Measurements from ENCODE around the gene CIBAR2.
A peak's percentile ranks its signal among the peaks of the same experiment; 100 is the strongest.

CIBAR2 gene

GRCh38 chr16:85103114-85104079 lies 8.9 kb downstream of the CIBAR2 start:
- no peak for DNase-seq (ENCODE audit: low spot score)

DNA sequence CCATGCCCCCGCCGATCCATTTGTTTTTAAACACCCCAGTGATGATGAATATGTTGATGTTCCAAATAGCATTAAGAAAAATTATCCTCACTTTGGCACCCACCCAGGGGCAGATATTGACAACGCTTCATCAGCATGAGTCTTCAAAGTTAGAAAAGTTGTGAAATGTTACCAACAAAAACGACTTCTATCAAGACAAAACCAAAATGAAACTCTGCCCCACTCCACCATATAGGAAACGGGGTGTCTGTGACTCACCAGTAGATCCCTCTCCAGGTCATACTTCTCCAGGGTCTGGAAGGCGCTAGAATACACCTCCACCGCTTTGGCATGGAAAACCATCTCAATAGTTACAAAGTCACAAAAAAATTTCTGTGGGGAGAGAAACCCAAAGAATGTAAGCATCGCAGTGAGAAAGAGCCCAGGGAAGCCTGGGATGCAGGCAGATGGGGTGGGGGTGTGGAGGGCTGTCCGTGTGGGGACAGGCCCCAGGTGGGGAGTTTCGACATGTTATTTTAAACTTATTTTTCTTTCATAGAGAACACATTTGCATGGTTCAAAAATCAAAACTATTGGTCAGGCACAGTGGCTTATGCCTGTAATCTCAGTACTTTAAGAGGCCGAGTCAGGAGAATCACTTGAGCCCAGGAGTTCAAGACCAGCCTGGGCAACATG lies 10.2 kb downstream of the CIBAR2 start:
- no peak for DNase-seq (ENCODE audit: low spot score)

GRCh38 chr16:85100265-85100664 lies 12.0 kb downstream of the CIBAR2 start:
- DNase-seq (ENCODE audit: low spot score) = no peak

DNA sequence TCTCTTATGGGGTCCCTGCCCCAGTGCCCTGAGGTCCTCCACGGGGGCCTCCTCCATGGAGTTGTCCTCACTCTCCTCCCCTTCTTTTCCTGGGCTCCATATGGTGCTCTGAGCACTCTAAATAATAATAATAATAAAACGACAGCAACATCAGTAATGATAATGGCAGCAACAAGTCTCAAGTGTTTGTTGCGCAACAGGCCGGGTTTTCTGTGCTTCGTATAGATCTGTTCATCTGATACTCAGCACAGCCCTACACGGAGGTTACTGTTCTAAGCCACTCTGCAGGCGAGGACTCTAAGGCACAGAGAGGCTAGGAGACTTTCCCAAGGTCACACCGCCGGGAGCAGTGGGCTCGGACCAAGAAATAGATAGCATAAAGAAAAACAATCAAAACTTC lies 13.7 kb downstream of the CIBAR2 start:
- no peak for DNase-seq (ENCODE audit: low spot score)

- DNase-seq (ENCODE audit: low spot score) = no peak
These were observed 15.4 kb downstream of the CIBAR2 start for GRCh38 chr16:85096921-85097320.

DNA sequence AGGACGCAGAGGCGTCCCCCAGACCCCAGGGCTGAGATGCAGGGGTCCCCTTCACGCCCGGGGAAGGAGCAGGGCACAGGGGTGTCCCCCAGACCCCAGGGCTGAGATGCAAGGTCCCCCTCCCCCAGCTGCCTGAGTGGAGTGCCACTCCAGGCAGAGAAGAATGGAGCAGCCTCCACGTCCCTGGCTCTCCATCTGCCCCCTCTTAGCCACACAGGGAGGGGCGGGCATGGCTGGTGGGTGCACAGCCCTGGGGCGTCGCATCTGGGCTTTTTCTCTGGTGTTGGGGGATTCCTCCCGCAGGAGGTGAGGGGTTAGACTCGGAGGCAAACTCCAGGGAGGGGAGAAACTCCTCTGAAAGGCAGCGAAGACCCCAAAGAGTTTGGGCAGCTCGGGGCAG lies 17.5 kb downstream of the CIBAR2 start:
- DNase-seq (ENCODE audit: low spot score) = no peak

- DNase-seq (ENCODE audit: low spot score) = no peak
These were observed 18.0 kb downstream of the CIBAR2 start for GRCh38 chr16:85094176-85094805.

DNA sequence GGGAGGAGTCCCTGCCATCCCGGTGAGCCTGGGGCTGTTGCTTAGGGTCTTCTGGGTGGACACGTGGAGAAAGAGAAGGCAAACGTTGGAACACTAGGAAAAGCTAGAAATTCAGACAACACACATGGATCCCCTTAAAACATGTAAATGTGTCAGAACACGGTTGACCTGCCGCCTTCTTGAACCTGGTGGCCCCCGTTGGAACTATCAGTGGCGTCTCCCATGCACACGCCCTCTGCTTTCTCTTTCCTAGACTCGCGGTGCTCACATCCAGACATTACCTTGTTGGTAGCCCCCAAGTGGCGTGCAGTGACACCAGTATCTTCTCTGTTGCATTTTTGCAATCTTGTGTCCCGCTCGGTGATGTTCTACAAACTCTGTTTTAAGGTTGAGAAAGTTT lies 18.6 kb downstream of the CIBAR2 start:
- DNase-seq (ENCODE audit: low spot score) = no peak

- no peak for DNase-seq (ENCODE audit: low spot score)
These were observed 19.4 kb downstream of the CIBAR2 start for GRCh38 chr16:85092851-85093250.

GRCh38 chr16:85092309-85092708 lies 20.0 kb downstream of the CIBAR2 start:
- no peak for DNase-seq (ENCODE audit: low spot score)

DNA sequence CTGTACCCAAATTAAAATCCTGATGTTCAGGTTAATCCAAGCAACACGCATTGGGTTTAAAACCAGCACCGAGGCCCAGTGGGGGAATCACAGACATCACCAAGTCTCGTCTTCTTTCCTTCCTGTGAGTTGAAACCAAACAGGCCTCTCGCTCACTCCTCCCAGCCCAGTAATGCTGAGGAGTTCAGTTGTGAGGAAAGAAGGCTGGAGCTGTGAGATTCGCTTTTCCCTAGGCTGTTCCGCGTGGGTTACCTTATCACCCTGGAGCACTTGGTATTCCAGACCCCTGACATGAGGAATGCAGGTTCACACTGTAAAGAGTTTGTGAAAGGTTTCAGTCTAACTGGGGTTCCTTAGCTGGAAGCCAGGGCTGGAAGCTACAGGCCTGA lies 20.8 kb downstream of the CIBAR2 start:
- no peak for DNase-seq (ENCODE audit: low spot score)

DNA sequence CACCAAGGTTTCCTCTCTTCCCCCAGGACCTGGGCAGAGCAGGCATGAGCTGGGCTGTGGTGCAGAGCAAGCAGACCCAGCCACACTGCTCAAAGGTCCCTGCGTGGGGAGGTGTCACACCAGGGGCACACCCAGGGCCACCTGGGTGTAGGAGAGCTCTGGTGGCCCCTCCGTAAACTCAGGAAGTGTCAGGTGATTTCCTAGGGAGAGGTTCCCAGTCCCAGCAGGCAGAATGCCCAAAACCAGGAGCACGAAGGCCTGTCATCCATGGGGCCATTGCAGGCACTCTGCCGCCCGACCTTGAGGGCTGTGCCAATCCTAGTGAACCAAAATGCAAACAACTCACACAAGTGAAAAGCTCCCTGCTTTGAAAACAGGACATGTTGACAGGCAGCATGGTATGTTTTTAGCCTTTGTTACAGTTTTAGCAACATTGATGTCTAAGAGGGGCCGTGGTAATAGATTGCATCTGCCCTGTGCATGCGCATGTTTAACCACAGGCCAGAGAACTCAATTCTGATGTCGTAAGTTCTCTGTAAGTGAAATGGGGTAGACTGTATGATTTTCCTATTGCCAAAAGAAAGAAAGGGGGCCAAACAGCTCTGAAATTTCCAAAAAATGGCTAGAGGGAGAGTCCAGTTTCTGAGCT lies 21.3 kb downstream of the CIBAR2 start:
- no peak for DNase-seq (ENCODE audit: low spot score)

- DNase-seq (ENCODE audit: low spot score) = no peak
These were observed 22.1 kb downstream of the CIBAR2 start for GRCh38 chr16:85090181-85090580.

DNA sequence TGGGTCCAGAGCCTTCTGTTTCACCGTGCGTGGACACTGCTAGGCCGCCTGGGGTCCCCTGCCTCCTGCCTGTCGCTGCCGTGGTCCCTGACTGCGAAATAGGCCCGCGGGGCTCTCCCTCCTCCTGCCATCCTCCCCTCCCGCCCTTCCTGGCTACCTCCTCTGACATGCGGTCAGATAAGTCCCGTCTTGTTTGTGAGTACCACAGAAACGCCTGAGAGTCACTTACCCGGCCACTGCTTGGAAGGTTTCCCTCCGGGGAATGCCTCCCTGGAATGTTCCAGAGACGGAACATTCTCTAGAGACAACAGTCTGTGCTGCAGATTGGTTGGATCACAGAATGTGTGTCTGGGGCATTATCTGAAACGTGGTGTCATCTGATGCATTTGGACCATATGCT lies 22.7 kb downstream of the CIBAR2 start:
- no peak for DNase-seq (ENCODE audit: low spot score)

DNA sequence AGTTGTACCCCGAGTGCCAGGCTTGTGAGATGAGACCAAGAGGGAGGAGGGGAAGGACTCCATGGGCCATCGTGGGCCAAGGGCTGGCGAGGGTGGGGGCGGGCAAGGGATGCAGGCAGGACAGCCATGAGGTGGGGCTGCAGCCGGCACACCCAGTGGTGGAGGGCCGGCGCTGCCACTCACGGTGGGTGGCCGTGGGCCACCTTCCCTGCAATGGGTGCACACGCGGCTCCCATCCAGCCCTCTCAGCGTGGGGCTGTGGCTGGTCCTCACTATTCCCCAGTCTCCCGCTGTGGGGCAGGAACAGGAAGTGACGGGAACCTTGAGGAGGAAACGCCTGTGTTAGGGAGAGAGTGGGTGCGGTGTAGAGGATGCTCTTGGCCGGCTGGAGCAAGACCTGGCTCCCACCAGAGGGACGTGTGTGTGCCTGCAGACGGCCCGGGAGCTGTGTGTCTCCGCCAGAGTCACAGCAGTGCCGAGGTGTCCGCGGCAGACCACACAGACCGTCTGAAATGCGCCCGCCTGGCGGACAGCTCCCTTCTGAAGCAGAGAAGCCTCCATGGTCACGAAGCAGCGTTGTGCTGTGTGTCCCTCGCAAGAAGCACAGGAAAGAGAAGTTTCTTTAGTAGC lies 23.6 kb downstream of the CIBAR2 start:
- DNase-seq (ENCODE audit: low spot score) = no peak

DNA sequence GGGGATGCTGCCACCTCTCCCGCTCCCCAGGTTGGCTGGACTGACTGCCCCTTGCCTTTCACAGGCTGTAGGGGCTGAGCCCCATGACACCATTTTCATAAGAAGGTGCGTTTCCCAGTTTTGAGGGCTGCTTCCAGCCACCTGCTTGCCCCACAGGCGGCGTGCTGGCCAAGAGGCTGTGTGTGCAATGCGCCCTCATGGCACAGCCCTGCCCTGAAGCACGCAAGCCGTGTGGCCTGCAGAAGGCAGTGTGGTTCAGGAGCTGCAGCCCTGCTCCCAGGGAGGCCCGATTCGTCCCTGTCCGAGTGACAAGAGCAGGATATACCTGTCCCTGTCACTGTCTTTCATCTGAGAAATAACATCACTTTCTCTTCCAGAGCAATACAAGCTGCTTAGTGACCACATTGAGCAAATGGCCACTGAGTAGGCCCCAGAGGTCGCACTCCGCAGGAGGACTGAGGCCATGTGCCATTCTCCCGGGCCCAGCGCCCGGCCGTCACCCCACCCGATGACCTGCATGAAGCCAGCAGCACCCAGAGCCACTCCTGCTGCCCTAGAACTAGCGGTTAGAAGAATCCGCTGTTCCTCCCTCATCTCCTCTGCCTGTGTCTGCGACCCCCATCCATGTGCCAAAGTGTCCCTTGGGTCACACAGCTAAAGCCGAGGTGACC lies 24.2 kb downstream of the CIBAR2 start:
- no peak for DNase-seq (ENCODE audit: low spot score)

GRCh38 chr16:85086347-85087291 lies 25.7 kb downstream of the CIBAR2 start:
- DNase-seq (ENCODE audit: low spot score) = peak; percentile 74

DNA sequence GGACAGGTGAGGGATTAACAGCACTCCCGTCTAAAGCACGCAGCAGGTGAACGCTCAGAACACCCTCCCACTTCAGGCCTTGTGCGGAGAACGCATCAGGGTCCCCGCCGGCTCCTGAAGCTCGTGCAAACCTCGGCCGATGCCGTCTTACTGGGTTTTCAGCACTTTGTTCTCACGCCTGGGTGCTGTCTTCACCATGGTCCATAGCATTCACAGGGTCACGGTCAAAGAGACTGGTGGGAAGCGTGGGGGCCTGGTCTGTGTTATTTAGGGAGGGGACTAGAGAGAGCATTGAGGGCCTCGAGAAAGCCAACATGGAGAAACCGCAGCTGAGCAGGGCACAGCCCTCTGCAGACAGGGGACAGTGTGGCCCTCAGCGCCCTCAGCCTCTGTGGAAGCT lies 26.6 kb downstream of the CIBAR2 start:
- DNase-seq (ENCODE audit: low spot score) = no peak

DNA sequence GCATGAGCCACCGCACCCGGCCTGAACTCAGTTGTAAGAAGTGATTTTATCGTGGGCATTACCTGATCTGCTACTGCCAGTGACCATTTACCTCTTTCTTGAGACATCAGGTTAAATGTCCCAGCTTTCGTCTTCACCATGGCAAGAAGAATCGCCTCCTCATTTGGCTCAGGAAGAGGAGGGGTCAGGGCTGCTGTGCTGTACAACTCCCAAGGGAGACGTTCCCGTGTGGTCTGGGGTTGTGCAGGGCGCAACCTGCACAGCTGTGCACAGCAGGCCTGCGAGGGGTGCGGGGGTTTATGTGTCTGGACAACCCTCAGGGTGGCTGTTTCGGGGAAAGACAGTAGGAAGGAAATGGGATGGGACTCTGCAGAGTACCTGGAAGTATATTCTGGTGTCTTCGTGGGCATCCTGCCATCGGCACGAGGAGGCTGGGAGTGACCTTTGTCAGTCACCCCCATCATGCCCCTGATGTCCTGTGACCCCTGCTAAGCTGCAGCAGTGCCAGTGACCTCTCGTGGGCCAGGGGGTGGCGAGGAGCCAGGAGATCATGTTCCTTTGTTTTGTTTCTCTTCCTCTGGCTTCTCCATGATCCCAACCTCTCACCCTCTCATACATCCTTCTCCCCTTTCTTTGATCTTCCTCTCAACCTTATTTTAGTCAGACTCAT lies 27.3 kb downstream of the CIBAR2 start:
- DNase-seq (ENCODE audit: low spot score) = no peak
